Measurements from ENCODE around the gene CPNE4. TPM values are rescaled to one million over a fixed set of nuclear protein-coding genes. Genes with fewer than 3 reads are reported as not detected.

The CPNE4 gene
- total RNA-seq, 1 experiment from 2014 or later: 31.1 TPM

DNA sequence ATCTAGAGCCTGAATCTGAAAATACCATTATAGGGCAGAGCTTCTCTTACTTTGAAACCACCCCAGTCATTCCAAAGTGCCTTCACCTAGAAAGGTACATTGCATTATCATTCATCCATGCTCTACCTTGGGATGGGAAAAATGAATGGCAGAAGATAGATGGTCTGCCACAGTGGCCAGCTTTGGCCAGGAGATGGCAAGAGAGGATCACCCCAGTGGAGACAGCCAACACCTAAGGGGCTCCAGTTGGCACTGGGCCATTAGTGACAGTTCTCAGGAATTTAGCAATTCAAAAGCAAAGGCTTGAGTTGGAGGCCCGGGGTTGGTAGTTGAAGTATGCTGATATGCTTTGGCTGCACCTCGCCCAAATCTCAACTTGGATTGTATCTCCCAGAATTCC, 278.4 kb downstream of the CPNE4 start:
- no peak for TF ChIP-seq CTCF (IDR thresholded peaks at IDR 0.05; ENCODE audit: unreplicated experiment)
- CTCF ChIA-PET: interaction anchor here (0.6 to 1.0 kb wide), 2 partner anchors 39 to 1126 kb away, joined by 3 to 4 read pairs; no protein-coding TSS in a partner anchor
- no peaks in the 10 kb centered on the region for H3K4me1 Mint-ChIP-seq (ENCODE audit: low read depth, unreplicated experiment)
- H3K27me3 Mint-ChIP-seq (ENCODE audit: unreplicated experiment): no peaks in the 10 kb centered on the region
- H3K27ac Mint-ChIP-seq (ENCODE audit: unreplicated experiment): no peak overlapping the region
- no peaks in the 10 kb centered on the region for H3K36me3 Mint-ChIP-seq (ENCODE audit: insufficient read depth, unreplicated experiment)
- peaks cover 3% of the 10 kb centered on the region for H3K9me3 Mint-ChIP-seq (ENCODE audit: low read depth, unreplicated experiment)
- H3K4me3 Mint-ChIP-seq (ENCODE audit: low read depth, unreplicated experiment): no peak overlapping the region
- intact Hi-C loops (cut with micrococcal nuclease; ENCODE audit: unreplicated experiment): no loop called here
- no TSS peak for BruUV-seq (replicated peaks)
- no peak for DNase-seq

GRCh38 chr3:131755380-131755779, 279.4 kb downstream of the CPNE4 start:
- Mint-ChIP-seq H3K4me3 (ENCODE audit: low read depth, unreplicated experiment) (no peak overlapping the region), H3K9me3 (ENCODE audit: low read depth, unreplicated experiment) (peaks cover 3% of the 10 kb centered on the region), H3K4me1 (ENCODE audit: low read depth, unreplicated experiment) (no peaks in the 10 kb centered on the region), H3K36me3 (ENCODE audit: insufficient read depth, unreplicated experiment) (no peaks in the 10 kb centered on the region), H3K27ac (ENCODE audit: unreplicated experiment) (no peak overlapping the region), H3K27me3 (ENCODE audit: unreplicated experiment) (no peaks in the 10 kb centered on the region)
- DNase-seq: no peak
- intact Hi-C loops (cut with micrococcal nuclease; ENCODE audit: unreplicated experiment): no loop called here
- CTCF ChIA-PET: interaction anchor here (0.7 to 1.0 kb wide), 2 partner anchors 11 to 40 kb away, joined by 3 to 4 read pairs; no protein-coding TSS in a partner anchor
- no peak for TF ChIP-seq CTCF (IDR thresholded peaks at IDR 0.05; ENCODE audit: unreplicated experiment)
- no TSS peak for BruUV-seq (replicated peaks)

DNA sequence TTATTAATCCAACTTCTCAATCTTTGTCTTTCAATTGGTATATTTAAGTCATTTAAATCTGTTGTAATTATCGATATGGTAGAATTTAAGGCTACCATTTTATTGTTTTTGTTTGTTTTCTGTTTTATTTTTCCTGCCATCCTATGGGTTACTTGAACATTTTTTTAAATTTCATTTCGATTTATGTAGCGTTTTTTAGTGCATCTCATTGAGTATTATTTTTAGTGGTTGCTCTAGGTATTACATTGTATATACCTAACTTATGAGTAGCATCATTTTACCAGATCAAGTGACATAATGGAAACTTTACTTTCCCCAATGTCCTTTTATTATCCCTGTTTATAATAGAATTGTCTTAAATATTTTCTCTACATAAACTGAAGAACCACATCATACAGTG, 284.6 kb downstream of the CPNE4 start:
- no TSS peak for BruUV-seq (replicated peaks)
- no peak for TF ChIP-seq CTCF (IDR thresholded peaks at IDR 0.05; ENCODE audit: unreplicated experiment)
- CTCF ChIA-PET: no interaction called here
- Mint-ChIP-seq H3K4me1 (ENCODE audit: low read depth, unreplicated experiment) (no peaks in the 10 kb centered on the region), H3K27ac (ENCODE audit: unreplicated experiment) (no peak overlapping the region), H3K36me3 (ENCODE audit: insufficient read depth, unreplicated experiment) (no peaks in the 10 kb centered on the region), H3K27me3 (ENCODE audit: unreplicated experiment) (no peaks in the 10 kb centered on the region), H3K4me3 (ENCODE audit: low read depth, unreplicated experiment) (no peak overlapping the region), H3K9me3 (ENCODE audit: low read depth, unreplicated experiment) (no peaks in the 10 kb centered on the region)
- intact Hi-C loops (cut with micrococcal nuclease; ENCODE audit: unreplicated experiment): no loop called here
- no peak for DNase-seq

DNA sequence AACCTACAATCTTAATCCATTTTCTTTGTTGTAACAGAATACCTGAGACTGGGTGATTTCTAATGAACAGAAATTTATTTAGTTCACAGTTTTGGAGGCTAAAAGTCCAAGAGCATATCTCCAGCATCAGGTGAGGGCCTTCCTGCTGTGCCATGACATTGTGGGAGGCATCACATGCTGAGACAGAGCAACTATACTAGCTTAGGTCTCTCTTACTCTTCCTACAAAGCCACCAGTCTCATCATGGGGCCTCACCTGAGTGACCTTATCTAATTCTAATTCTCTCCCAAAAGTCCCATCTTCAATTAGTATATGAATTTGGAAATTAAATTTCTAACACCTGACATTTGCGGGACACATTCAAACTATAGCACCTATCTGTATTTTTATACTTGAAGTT, 285.0 kb downstream of the CPNE4 start:
- H3K27me3 Mint-ChIP-seq (ENCODE audit: unreplicated experiment): no peaks in the 10 kb centered on the region
- no peak for DNase-seq
- no TSS peak for BruUV-seq (replicated peaks)
- H3K36me3 Mint-ChIP-seq (ENCODE audit: insufficient read depth, unreplicated experiment): no peaks in the 10 kb centered on the region
- intact Hi-C loops (cut with micrococcal nuclease; ENCODE audit: unreplicated experiment): no loop called here
- no peak overlapping the region for H3K4me3 Mint-ChIP-seq (ENCODE audit: low read depth, unreplicated experiment)
- H3K9me3 Mint-ChIP-seq (ENCODE audit: low read depth, unreplicated experiment): no peaks in the 10 kb centered on the region
- no peak overlapping the region for H3K27ac Mint-ChIP-seq (ENCODE audit: unreplicated experiment)
- H3K4me1 Mint-ChIP-seq (ENCODE audit: low read depth, unreplicated experiment): no peaks in the 10 kb centered on the region
- TF ChIP-seq CTCF (IDR thresholded peaks at IDR 0.05; ENCODE audit: unreplicated experiment): no peak
- CTCF ChIA-PET: no interaction called here
